ENCODE measurements around the gene PSMD9.
"Not testable (repeated sequence)": the region's sequence is repeated elsewhere in the genome, so short reads cannot be mapped to it uniquely, and the experiment has no call there.

PSMD9 gene

GRCh38 chr12:121927813-121928212 lies 39.2 kb downstream of the PSMD9 start:
- Histone ChIP-seq H3K4me1 (no peaks in the 10 kb centered on the region), H3K4me3 (ENCODE audit: low read depth, low read length) (no peak overlapping the region), H3K9me3 (no peaks in the 10 kb centered on the region), H3K27me3 (no peaks in the 10 kb centered on the region), H3K36me3 (no peaks in the 10 kb centered on the region)
- TF ChIP-seq CTCF (IDR thresholded peaks at IDR 0.05; ENCODE audit: low read depth, low read length) = no peak
- no peak for DNase-seq

DNA sequence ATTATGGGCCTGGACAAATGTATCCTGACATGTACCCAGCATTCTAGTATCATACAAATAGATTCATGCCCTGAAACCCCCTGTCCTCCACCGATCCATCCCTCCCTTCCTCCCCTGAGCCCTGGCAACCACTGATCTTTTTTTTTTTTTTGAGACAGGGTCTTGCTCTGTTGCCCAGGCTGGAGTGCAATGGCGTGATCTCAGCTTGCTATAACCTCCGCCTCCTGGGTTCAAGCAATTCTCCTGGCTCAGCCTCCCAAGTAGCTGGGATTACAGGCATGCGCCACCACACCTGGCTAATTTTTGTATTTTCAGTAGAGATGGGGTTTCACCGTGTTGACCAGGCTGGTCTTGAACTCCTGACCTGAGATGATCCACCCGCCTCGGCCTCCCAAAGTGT lies 41.0 kb downstream of the PSMD9 start:
- not testable (repeated sequence) for DNase-seq; H3K4me3 ChIP-seq (ENCODE audit: low read depth, low read length); H3K9me3 ChIP-seq; H3K4me1 ChIP-seq; H3K36me3 ChIP-seq; H3K27me3 ChIP-seq

- no peak for DNase-seq
- H3K9me3 ChIP-seq = no peaks in the 10 kb centered on the region
- no peaks in the 10 kb centered on the region for H3K36me3 ChIP-seq
- no peaks in the 10 kb centered on the region for H3K4me1 ChIP-seq
- no peaks in the 10 kb centered on the region for H3K27me3 ChIP-seq
- H3K4me3 ChIP-seq (ENCODE audit: low read depth, low read length) = no peak overlapping the region
- no peak for TF ChIP-seq CTCF (IDR thresholded peaks at IDR 0.05; ENCODE audit: low read depth, low read length)
Measured at GRCh38 chr12:121930862-121931261, 42.3 kb downstream of the PSMD9 start.

GRCh38 chr12:121932176-121932536 lies 43.6 kb downstream of the PSMD9 start:
- Histone ChIP-seq H3K4me1 (no peaks in the 10 kb centered on the region), H3K9me3 (no peaks in the 10 kb centered on the region), H3K27me3 (no peaks in the 10 kb centered on the region), H3K36me3 (no peaks in the 10 kb centered on the region), H3K4me3 (ENCODE audit: low read depth, low read length) (no peak overlapping the region)
- DNase-seq = no peak
- TF ChIP-seq CTCF (IDR thresholded peaks at IDR 0.05; ENCODE audit: low read depth, low read length) = no peak

GRCh38 chr12:121932914-121933521 lies 44.4 kb downstream of the PSMD9 start:
- no peaks in the 10 kb centered on the region for H3K4me1 ChIP-seq
- H3K9me3 ChIP-seq = no peaks in the 10 kb centered on the region
- no peaks in the 10 kb centered on the region for H3K36me3 ChIP-seq
- no peaks in the 10 kb centered on the region for H3K27me3 ChIP-seq
- DNase-seq = no peak
- no peak for TF ChIP-seq CTCF (IDR thresholded peaks at IDR 0.05; ENCODE audit: low read depth, low read length)
- H3K4me3 ChIP-seq (ENCODE audit: low read depth, low read length) = no peak overlapping the region

DNA sequence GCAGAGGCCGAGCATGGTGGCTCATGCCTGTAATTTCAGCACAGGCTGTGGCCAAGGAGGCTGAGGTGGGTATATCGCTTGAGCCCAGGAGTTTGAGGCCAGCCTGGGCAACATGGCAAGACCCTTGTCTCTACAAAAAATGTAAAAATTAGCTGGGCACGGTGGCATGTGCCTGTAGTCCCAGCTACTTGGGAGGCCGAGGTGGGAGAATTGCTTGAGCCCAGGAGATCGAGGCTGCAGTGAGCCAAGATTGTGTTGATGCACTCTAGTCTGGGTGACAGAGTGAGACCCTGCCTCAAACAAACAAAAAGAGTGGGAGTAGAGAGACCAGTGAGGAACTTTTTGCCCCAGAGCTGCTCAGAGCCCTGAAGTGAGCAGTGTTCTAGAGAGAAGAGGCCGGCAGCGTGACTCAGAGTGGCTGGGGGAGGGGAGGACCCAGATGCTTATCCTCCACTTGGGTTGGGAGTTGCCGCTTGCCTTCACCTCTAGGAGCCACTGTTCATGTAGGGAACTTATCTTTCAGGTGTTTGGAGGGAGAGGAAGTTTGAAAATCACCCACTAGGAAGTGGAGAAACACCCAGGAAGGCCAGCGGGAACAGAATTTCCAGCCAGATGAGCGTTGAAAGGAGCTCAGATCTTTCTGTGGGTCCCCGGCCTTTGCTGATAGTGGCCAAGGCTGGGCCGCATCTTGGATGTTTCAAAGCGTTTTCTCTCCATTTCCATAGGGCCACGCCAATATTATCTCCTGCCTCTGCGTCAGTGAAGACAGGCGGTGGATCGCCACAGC lies 45.1 kb downstream of the PSMD9 start:
- no peaks in the 10 kb centered on the region for H3K9me3 ChIP-seq
- peak; percentile 31 for DNase-seq

More for the DNA sequence above, 45.1 kb downstream of the PSMD9 start:
- no peak overlapping the region for H3K4me3 ChIP-seq (ENCODE audit: low read depth, low read length)
- no peaks in the 10 kb centered on the region for H3K36me3 ChIP-seq
- no peaks in the 10 kb centered on the region for H3K4me1 ChIP-seq
- TF ChIP-seq CTCF (IDR thresholded peaks at IDR 0.05; ENCODE audit: low read depth, low read length) = no peak
- no peaks in the 10 kb centered on the region for H3K27me3 ChIP-seq

Data from BE2C (cell line).